Measurements from ENCODE around the gene CCDC61.
A peak's percentile ranks its signal among the peaks of the same experiment; 100 is the strongest.

The CCDC61 gene

GRCh38 chr19:46040125-46040524, 44.9 kb downstream of the CCDC61 start:
- FAIRE-seq (no peak), DNase-seq (ENCODE audit: low spot score) (no peak)

DNA sequence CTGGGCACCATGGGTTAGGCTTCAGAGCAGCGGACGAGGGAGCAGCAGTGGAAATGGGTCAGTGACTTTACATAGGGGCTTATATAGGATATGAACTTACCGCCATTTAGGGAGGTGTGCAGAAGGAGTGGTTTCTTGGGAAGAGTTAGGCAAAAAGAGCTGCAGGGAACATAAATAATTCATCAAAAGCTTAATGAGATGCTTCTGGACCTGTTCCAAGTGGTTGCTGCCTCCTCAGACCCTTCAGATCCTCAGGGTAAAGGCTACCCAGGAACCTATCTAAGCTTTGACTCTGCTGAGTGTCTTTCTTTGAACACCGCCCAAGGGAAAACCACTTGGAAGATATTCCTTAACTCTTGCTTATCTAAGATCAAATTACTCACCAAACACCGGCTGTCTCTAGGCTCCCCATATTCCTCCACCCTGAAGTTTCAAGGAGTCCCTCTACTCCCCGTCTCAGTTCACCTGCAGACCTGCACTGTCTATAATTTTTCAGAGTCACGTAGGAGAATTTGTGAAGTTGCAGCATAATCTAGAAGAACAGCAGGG, 45.8 kb downstream of the CCDC61 start, which contains the start of gene IGFL4:
IGFL4 (minus strand) TSS at position 51 of the 549 bp plus-strand sequence; CDS start at position 11, 40 bp downstream.
- no peak for FAIRE-seq
- DNase-seq (ENCODE audit: low spot score) = no peak

GRCh38 chr19:46042252-46042883, 47.1 kb downstream of the CCDC61 start:
- FAIRE-seq (no peak), DNase-seq (ENCODE audit: low spot score) (no peak)

DNA sequence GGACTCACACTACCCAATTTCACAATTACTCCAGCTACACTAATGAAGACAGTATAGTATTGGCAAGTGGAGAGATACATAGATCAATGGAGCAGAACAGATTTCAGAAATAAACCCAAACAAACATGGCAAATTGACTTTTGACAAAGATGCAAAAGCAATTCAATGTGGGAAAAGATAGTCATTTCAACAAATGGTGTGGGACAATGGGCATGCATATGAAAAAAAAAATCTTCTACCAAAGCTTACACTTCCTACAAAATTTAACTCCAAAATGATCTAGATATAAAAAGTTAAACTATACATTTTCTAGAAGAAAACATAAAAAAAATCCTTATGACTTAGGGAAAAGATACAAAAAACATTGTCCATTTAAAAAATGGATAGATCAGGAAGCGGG, 48.3 kb downstream of the CCDC61 start:
- no peak for DNase-seq (ENCODE audit: low spot score)
- no peak for FAIRE-seq

DNA sequence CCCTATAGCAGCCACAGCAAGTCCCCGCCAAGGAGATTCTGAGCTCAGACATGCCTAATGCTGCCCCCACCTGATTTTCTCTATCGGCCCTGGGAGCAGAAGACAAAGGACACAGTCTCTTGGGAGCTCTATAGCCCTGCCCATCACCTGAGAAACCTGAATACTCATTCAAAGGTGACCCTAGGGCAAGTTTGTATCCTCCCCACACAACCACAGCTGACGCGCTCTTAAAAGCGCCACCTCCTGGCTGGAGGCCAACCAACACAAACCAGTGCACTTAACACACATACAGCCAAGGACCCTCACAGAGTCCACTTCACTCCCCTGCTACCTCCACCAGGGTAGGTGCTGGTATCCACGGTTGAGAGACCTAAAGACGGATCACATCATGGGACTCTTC, 54.3 kb downstream of the CCDC61 start:
- DNase-seq (ENCODE audit: low spot score) = no peak
- no peak for FAIRE-seq

DNA sequence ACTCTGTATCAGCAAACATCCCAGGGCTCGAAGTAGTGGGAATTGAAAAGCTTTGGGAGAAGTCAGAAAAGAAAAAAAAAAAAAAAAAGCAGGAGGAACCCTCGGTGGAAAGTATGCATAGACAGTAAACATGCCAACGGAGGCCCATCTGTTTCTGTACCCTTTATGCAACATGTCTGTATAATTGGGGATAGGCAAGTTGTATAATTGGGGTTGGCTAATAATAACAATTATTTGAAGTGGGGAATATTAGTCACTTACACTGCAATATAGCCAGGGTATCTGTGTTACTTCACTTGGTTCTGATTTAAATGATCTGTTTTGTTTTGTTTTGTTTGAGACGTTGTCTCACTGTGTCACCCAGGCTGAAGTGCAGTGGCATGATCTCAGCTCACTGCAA, 57.6 kb downstream of the CCDC61 start:
- DNase-seq (ENCODE audit: low spot score) = no peak
- no peak for FAIRE-seq

- DNase-seq (ENCODE audit: low spot score) (peak; percentile 63), FAIRE-seq (no peak)
Observed at GRCh38 chr19:46056536-46056935, 61.3 kb downstream of the CCDC61 start.

- no peak for DNase-seq (ENCODE audit: low spot score)
- no peak for FAIRE-seq
Observed at GRCh38 chr19:46058778-46059177, 63.5 kb downstream of the CCDC61 start.

GRCh38 chr19:46060012-46060411, 64.7 kb downstream of the CCDC61 start:
- FAIRE-seq (no peak), DNase-seq (ENCODE audit: low spot score) (no peak)

DNA sequence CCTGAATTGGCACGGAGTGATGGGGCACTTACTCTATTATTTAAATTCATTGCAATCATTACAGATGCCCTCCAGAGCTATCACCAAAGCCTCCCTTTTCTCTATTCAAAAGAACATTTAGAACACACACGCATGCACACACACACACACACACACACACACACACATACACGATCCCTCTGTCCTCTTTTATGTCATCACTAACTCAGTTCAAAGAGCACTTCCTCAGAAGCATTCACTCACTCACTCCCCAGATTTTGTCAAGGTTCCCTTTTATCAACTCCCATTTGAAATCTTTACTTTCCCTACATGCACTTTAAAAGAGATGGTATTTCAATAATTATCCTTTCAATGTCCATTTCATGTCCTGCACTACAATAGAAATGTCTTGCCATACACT, 67.9 kb downstream of the CCDC61 start:
- DNase-seq (ENCODE audit: low spot score) = no peak
- FAIRE-seq = no peak

- FAIRE-seq (no peak), DNase-seq (ENCODE audit: low spot score) (peak; percentile 25)
Observed at GRCh38 chr19:46065486-46066071, 70.3 kb downstream of the CCDC61 start.

GRCh38 chr19:46066471-46066870, 71.2 kb downstream of the CCDC61 start:
- no peak for DNase-seq (ENCODE audit: low spot score)
- FAIRE-seq = no peak

- no peak for FAIRE-seq
- DNase-seq (ENCODE audit: low spot score) = no peak
Observed at GRCh38 chr19:46067691-46068090, 72.4 kb downstream of the CCDC61 start.

All from urothelium cell line (cell line).